Activated CD4-positive, alpha-beta T cell treated with anti-CD3 and anti-CD28 coated beads, Interleukin-2, amount 10 ng/mL, durations not matched to agents 24 days and 14 days (primary cell): ENCODE measurements around the gene HOXA5. TPM values are rescaled to one million over a fixed set of nuclear protein-coding genes. Genes with fewer than 3 reads are reported as not detected.

Experiments used
- DNase-seq: peaks from one replicate; pipeline ENCODE4 v3.0.0; 2022
- H3K27ac Mint-ChIP-seq: one replicate; pipeline ENCODE4 v1.8.0; 2022; ENCODE audit warnings: mild to moderate bottlenecking, mixed read lengths
- H3K27me3 Mint-ChIP-seq: one replicate; pipeline ENCODE4 v1.8.0; 2022; ENCODE audit warnings: mixed read lengths
- H3K36me3 Mint-ChIP-seq: one replicate; pipeline ENCODE4 v1.8.0; 2022; ENCODE audit warnings: low read depth, mild to moderate bottlenecking, mixed read lengths
- H3K4me1 Mint-ChIP-seq: one replicate; pipeline ENCODE4 v1.8.0; 2021; ENCODE audit warnings: mixed read lengths
- H3K4me3 Mint-ChIP-seq: one replicate; pipeline ENCODE4 v1.8.0; 2022; ENCODE audit warnings: mild to moderate bottlenecking, moderate library complexity, mixed read lengths
- H3K9me3 Mint-ChIP-seq: one replicate; pipeline ENCODE4 v1.8.0; 2021; ENCODE audit warnings: mixed read lengths
- intact Hi-C: fragments of 100-400 bp; cut with micrococcal nuclease; formaldehyde crosslinking; loops from one replicate; pipeline ENCODE4 v1.15.1; 2023
- total RNA-seq: library from RNA; stranded (reverse); gene quantifications from 2 replicates; pipeline ENCODE4 v1.2.3, GENCODE V29; 2022

The HOXA5 gene
- total RNA-seq, 1 donor from 2014 or later, result not detected

GRCh38 chr7:27185013-27185853 is 41.8 kb upstream of the HOXA5 start, which contains the start of gene HOXA11:
HOXA11 (minus strand) TSS chr7:27185232; CDS start chr7:27185144, 88 bp downstream.
- Mint-ChIP-seq H3K9me3 (no peaks in the 10 kb centered on the region), H3K4me1 (peaks cover 15% of the 10 kb centered on the region), H3K4me3 (peak within 1 kb of the TSS; percentile 63), H3K27me3 (peaks cover 81% of the 10 kb centered on the region), H3K27ac (peak within 1 kb of the TSS; percentile 78), H3K36me3 (peaks cover 8% of the 10 kb centered on the region)
- no peak for DNase-seq
- intact Hi-C loops, result loop anchor here (2.0 kb wide), 2 partner anchors 14 kb away; no protein-coding TSS in a partner anchor

- H3K9me3 Mint-ChIP-seq, result no peaks in the 10 kb centered on the region
These were observed 41.0 kb upstream of the HOXA5 start for GRCh38 chr7:27184337-27185012.

GRCh38 chr7:27183682-27184336 is 40.3 kb upstream of the HOXA5 start:
- H3K4me3 Mint-ChIP-seq, result no peak overlapping the region
- peaks cover 79% of the 10 kb centered on the region for H3K27me3 Mint-ChIP-seq
- DNase-seq, result peak; percentile 60
- no peaks in the 10 kb centered on the region for H3K9me3 Mint-ChIP-seq
- peaks cover 8% of the 10 kb centered on the region for H3K36me3 Mint-ChIP-seq
- intact Hi-C loops, result loop anchor here (2.0 kb wide), 2 partner anchors 13 to 15 kb away; no protein-coding TSS in a partner anchor
- peaks cover 18% of the 10 kb centered on the region for H3K4me1 Mint-ChIP-seq
- no peak overlapping the region for H3K27ac Mint-ChIP-seq

More at GRCh38 chr7:27184337-27185012, 41.0 kb upstream of the HOXA5 start:
- intact Hi-C loops, result loop anchor here (2.0 kb wide), 2 partner anchors 14 kb away; no protein-coding TSS in a partner anchor
- Mint-ChIP-seq H3K4me1 (peaks cover 18% of the 10 kb centered on the region), H3K27me3 (peaks cover 78% of the 10 kb centered on the region), H3K4me3 (peak overlapping the region; percentile 56), H3K36me3 (peaks cover 8% of the 10 kb centered on the region), H3K27ac (peak overlapping the region; percentile 78)
- DNase-seq, result peak; percentile 69

GRCh38 chr7:27182861-27183681 is 39.6 kb upstream of the HOXA5 start:
- H3K27me3 Mint-ChIP-seq, result peaks cover 76% of the 10 kb centered on the region
- no peak overlapping the region for H3K27ac Mint-ChIP-seq
- DNase-seq, result no peak
- H3K36me3 Mint-ChIP-seq, result peaks cover 8% of the 10 kb centered on the region
- no peak overlapping the region for H3K4me3 Mint-ChIP-seq
- no peaks in the 10 kb centered on the region for H3K9me3 Mint-ChIP-seq
- intact Hi-C loops, result no loop called here
- peaks cover 13% of the 10 kb centered on the region for H3K4me1 Mint-ChIP-seq

- intact Hi-C loops, result no loop called here
- H3K4me1 Mint-ChIP-seq, result peaks cover 13% of the 10 kb centered on the region
- H3K9me3 Mint-ChIP-seq, result no peaks in the 10 kb centered on the region
These were observed 38.9 kb upstream of the HOXA5 start for GRCh38 chr7:27182285-27182841.

GRCh38 chr7:27181795-27182275 is 38.4 kb upstream of the HOXA5 start:
- peaks cover 69% of the 10 kb centered on the region for H3K27me3 Mint-ChIP-seq
- H3K36me3 Mint-ChIP-seq, result peaks cover 8% of the 10 kb centered on the region
- no peak for DNase-seq
- H3K27ac Mint-ChIP-seq, result no peak overlapping the region
- intact Hi-C loops, result no loop called here
- no peak overlapping the region for H3K4me3 Mint-ChIP-seq
- H3K4me1 Mint-ChIP-seq, result peaks cover 13% of the 10 kb centered on the region
- no peaks in the 10 kb centered on the region for H3K9me3 Mint-ChIP-seq

More at GRCh38 chr7:27182285-27182841, 38.9 kb upstream of the HOXA5 start:
- Mint-ChIP-seq H3K27me3 (peaks cover 74% of the 10 kb centered on the region), H3K27ac (no peak overlapping the region), H3K4me3 (no peak overlapping the region), H3K36me3 (peaks cover 8% of the 10 kb centered on the region)
- no peak for DNase-seq

- DNase-seq, result no peak
- H3K4me3 Mint-ChIP-seq, result no peak overlapping the region
- peaks cover 65% of the 10 kb centered on the region for H3K27me3 Mint-ChIP-seq
- peaks cover 5% of the 10 kb centered on the region for H3K36me3 Mint-ChIP-seq
- H3K27ac Mint-ChIP-seq, result no peak overlapping the region
- intact Hi-C loops, result no loop called here
- no peaks in the 10 kb centered on the region for H3K9me3 Mint-ChIP-seq
- peaks cover 10% of the 10 kb centered on the region for H3K4me1 Mint-ChIP-seq
These were observed 37.2 kb upstream of the HOXA5 start for GRCh38 chr7:27180431-27181420.

- H3K27ac Mint-ChIP-seq, result no peak overlapping the region
- peak overlapping the region; percentile 51 for H3K4me3 Mint-ChIP-seq
- intact Hi-C loops, result no loop called here
- peaks cover 5% of the 10 kb centered on the region for H3K4me1 Mint-ChIP-seq
- peaks cover 4% of the 10 kb centered on the region for H3K36me3 Mint-ChIP-seq
- peak; percentile 88 for DNase-seq
- peaks cover 63% of the 10 kb centered on the region for H3K27me3 Mint-ChIP-seq
- no peaks in the 10 kb centered on the region for H3K9me3 Mint-ChIP-seq
These were observed 36.3 kb upstream of the HOXA5 start for GRCh38 chr7:27179503-27180430.

- peaks cover 64% of the 10 kb centered on the region for H3K27me3 Mint-ChIP-seq
- H3K27ac Mint-ChIP-seq, result no peak overlapping the region
- intact Hi-C loops, result no loop called here
- DNase-seq, result no peak
- no peak overlapping the region for H3K4me3 Mint-ChIP-seq
- no peaks in the 10 kb centered on the region for H3K9me3 Mint-ChIP-seq
- H3K4me1 Mint-ChIP-seq, result peaks cover 3% of the 10 kb centered on the region
- H3K36me3 Mint-ChIP-seq, result peaks cover 2% of the 10 kb centered on the region
These were observed 35.5 kb upstream of the HOXA5 start for GRCh38 chr7:27179030-27179429.

- peaks cover 60% of the 10 kb centered on the region for H3K27me3 Mint-ChIP-seq
- intact Hi-C loops, result no loop called here
- H3K27ac Mint-ChIP-seq, result no peak overlapping the region
- peaks cover 3% of the 10 kb centered on the region for H3K4me1 Mint-ChIP-seq
- H3K36me3 Mint-ChIP-seq, result peaks cover 2% of the 10 kb centered on the region
- no peak for DNase-seq
- no peak overlapping the region for H3K4me3 Mint-ChIP-seq
- H3K9me3 Mint-ChIP-seq, result no peaks in the 10 kb centered on the region
These were observed 34.9 kb upstream of the HOXA5 start for GRCh38 chr7:27178366-27178765.

GRCh38 chr7:27177795-27178320 is 34.4 kb upstream of the HOXA5 start:
- H3K36me3 Mint-ChIP-seq, result peaks cover 2% of the 10 kb centered on the region
- no peaks in the 10 kb centered on the region for H3K9me3 Mint-ChIP-seq
- no peak overlapping the region for H3K4me3 Mint-ChIP-seq
- no peak overlapping the region for H3K27ac Mint-ChIP-seq
- DNase-seq, result no peak
- H3K4me1 Mint-ChIP-seq, result peaks cover 3% of the 10 kb centered on the region
- H3K27me3 Mint-ChIP-seq, result peaks cover 57% of the 10 kb centered on the region
- intact Hi-C loops, result no loop called here
